HG02763 (cell line): ENCODE data around the gene NOXA1.

ENCODE experiments used
- ATAC-seq: cut with Tn5 transposase; IDR thresholded peaks from one replicate; pipeline ENCODE4 v1.9.1; 2021; ENCODE audit warnings: mild to moderate bottlenecking, moderate library complexity; ENCODE audit not compliant: unreplicated experiment

Gene NOXA1

GRCh38 chr9:137423514-137424291, 510 bp downstream of the NOXA1 start:
- ATAC-seq, result peak; percentile 3

GRCh38 chr9:137426018-137426681, 3.0 kb downstream of the NOXA1 start:
- ATAC-seq, result no peak

DNA sequence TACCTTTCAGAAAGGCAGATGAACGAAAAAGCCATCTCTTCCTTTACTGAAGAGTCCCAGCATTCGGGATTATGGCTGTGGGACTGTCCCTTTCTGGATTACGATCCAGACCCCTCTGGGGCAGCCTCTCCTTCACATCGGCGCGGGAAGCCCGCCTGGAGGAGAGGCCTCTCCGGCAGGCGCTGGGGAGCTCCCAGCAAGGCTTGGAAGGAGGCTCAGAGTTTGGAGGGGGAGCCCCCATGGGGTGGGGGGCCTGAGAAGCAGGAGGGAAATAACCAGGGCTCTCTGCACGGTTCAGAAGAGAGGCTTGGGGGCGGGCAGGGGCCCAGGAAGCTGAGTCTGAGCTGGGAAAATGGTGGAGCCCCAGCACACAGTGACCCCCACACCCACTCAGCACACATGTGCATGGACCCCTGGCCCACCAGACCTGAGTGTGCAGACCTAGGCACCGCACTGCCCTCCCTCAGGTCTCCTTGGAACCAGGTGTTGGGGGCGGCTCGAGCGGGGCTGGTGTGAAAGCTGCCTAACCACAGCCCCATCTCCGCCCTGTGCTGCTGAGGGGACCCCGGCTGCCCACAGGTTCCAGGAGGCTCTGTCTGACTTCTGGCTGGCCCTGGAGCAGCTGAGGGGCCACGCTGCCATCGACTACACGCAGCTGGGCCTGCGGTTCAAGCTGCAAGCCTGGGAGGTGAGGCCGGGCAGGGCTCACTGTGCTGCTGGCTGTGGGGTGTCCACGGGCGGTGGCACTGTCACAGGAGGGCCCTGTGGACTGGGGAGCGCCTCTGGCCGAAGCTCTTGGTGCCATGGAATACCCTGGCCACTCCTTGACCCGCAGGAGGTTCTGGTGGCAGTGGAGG, 4.5 kb downstream of the NOXA1 start:
- no peak for ATAC-seq

- no peak for ATAC-seq
Observed at GRCh38 chr9:137428311-137428630, 5.1 kb downstream of the NOXA1 start.

DNA sequence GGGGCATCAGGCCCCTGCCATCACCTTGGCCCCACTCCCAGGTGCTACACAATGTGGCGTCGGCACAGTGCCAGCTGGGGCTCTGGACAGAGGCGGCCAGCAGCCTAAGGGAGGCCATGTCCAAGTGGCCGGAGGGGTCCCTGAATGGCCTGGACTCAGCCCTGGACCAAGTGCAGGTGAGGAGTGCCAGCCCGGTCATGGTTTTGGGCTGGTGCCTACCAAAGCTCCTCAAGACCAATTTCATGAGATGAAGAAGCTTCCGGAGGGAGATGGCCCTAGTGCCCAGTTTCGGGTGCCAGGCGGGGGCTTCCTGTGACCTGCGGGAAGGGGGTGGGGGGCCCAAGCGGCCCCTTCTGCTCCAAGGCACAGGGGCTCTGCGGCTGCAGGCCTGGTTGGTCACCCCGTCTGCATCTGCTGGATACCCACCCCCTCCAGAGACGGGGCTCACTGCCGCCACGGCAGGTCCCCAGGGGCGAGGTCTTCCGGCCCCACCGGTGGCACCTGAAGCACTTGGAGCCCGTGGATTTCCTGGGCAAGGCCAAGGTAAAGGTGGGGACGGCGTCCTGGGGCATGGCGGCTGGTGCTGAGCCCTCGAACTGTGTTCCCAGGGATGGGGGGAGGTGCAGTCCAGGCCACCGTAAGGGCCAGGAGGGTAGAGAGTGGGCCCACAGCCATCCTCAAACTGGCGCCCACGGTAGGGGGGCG, 5.8 kb downstream of the NOXA1 start:
- ATAC-seq, result no peak

DNA sequence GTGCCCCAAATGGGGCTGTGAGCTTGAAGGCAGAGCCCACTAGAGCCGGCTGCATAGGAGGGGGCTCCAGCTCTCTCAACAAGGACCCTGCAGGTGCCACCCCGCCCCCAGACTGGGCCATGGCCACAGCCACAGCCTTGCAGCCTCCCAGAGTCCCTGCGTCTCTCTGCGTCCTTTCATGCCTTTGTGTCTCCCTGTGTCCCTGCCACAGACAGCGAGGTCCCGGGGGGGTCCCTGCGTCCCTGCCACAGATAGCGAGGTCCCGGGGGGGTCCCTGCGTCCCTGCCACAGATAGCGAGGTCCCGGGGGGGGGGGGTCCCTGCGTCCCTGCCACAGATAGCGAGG, 6.3 kb downstream of the NOXA1 start:
- no peak for ATAC-seq

DNA sequence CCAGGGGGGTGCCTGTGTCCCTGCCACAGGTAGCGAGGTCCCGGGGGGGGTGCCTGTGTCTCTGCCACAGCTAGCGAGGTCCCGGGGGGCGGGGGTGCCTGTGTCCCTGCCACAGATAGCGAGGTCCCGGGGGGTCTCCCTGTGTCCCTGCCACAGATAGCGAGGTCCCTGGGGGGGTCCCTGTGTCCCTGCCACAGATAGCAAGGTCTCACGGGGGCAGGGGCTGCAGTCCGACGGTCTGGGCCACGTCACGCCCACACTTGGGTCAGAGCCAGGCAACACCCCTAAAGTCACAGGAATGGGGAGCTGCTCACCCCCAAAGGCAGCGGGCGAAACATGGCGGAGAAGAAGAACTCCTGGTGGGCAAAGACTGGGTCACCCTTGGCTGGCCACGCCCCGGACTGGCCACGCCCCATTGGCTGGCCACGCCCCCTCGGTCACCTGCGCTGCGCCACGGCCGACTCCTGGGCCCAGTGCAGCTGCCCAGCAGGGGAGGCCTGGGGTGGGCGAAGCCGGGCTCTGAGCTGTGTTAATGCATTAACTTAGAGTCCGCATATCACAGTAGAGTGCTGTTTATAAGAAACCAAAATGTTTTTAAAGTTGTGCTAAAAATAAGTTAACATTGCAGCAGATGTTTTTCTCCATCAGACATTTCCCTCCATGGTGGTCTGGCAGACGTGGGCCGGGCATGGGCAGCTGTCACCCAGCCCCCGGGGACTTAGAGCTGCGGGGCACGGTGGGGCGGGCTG, 7.0 kb downstream of the NOXA1 start:
- ATAC-seq, result no peak

DNA sequence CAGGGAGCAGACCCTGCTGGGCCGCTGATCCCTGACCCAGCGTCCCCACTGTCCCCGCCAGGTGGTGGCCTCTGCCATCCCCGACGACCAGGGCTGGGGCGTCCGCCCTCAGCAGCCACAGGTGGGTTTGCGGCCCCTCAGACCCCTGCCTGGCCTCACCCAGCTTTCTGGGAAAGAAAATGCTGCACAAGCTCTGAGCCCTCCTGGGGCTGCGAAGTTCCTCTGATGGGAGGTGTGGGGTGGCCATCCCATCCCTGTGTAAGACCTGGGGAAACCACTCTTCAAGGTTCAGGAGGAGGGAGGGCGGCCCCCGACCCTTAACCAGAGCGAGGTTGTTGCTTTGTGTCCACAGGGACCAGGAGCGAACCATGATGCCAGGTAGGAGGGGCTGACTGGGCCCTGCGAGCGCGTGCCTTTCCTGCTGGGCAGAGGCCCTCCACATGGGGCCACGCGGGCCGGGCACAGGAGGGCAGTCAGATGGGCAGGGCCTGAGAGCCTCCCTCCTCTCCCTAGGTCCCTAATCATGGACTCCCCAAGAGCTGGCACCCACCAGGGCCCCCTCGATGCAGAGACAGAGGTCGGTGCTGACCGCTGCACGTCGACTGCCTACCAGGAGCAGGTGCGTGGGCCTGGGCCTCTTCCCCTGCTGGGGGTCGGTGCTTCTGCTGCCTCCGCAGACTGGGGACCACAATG, 7.7 kb downstream of the NOXA1 start:
- no peak for ATAC-seq

GRCh38 chr9:137431416-137431931, 8.3 kb downstream of the NOXA1 start:
- ATAC-seq, result no peak

GRCh38 chr9:137432687-137433348, 9.6 kb downstream of the NOXA1 start:
- no peak for ATAC-seq

DNA sequence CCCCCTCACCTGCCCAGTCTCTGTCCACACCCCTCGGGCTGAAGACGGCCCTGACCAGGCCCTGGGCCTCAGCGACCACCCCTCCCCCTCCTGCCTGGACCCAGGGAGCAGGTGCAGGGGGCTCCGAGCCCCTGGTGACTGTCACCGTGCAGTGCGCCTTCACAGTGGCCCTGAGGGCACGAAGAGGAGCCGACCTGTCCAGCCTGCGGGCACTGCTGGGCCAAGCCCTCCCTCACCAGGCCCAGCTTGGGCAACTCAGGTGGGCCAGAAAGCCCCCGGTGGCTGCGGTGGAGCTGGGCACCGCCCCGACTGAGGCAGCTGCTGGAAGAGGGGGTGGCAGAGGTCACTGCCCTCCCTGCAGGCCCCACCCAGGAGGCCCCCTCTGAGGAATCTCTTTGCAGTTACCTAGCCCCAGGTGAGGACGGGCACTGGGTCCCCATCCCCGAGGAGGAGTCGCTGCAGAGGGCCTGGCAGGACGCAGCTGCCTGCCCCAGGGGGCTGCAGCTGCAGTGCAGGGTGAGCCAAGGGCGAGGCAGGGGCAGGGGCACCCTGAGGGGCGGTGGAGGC, 10.2 kb downstream of the NOXA1 start:
- ATAC-seq, result no peak

- ATAC-seq, result no peak
Observed at GRCh38 chr9:137433916-137434431, 10.8 kb downstream of the NOXA1 start.

DNA sequence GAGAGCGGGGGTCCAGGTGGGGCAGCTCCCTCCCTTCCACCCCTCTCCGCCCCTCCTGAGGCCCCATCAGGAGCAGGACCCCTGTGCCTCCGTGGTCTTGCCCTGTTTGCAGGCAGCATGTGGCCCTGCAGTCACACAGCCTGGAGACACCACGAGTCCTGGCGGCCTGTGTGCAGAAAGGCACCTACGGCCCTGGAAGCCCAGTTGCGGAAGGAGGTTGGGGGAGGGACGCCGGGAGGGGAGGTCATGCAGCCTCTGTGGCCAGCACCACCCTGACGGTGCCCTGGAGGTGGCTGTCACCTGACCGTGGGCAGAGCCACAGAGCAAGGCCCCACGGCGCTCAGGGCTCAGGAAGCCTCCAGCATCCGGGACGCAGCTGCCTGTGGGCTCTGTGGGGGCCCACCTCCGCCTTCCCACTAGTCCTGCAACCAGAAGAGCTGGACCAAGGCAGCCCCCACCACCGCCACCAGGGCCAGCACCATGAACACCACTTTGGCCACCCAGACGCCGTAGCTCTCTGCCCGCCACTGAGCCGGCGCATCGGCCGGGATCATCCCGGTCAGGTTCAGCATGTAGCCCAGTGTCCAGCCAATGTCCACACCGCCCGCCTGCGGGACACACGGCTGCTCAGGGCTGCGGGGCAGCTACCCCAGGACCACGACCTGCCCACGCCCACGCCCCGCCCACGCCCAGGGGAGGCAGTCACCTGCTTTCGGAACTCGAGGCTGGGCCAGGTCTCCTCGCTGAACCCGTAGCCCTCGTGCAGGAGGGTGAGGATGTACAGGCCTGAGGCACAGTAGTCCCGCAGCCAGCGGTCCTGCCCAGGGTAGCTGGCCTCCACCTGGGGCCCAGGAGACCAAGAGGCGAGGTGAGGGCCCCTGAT, 11.5 kb downstream of the NOXA1 start:
- no peak for ATAC-seq

DNA sequence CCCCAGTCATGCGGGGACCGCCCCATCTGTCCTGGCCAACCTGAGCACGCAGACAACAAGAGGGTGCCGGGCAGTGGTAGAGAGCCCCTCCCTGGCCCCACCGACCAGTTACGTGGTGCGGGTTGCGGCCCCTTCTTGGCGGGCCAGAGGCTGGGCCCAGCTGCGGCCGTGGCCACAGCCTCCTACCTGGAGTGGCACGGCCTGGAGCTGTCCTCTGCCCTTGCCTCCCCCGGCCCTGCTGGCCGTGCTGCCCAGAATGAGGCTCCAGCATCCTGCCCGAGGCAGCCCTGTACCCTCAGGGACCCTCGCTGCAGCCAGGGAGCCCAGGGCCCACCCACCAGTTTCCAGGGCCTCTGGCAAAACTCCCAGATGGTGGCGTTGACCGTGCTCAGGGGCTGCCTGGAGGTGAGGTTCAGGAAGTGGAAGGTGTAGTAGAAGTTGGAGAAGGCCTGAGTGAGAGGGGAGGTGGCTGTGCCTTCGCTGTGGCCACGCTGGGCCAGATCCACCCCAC, 12.2 kb downstream of the NOXA1 start:
- no peak for ATAC-seq

- ATAC-seq, result no peak
Observed at GRCh38 chr9:137435980-137436760, 13.0 kb downstream of the NOXA1 start.

- no peak for ATAC-seq
Observed at GRCh38 chr9:137436761-137437600, 13.8 kb downstream of the NOXA1 start.
